Hematopoietic multipotent progenitor cell treated with erythropoietin and hydrocortisone succinate and interleukin-3 and kit ligand, for 17 days (in vitro differentiated cells): ENCODE results near the gene C11orf71.

Experiments
- DNase-seq: peaks from one replicate; pipeline ENCODE4 v3.0.0-alpha.2; 2015; ENCODE audit warnings: low spot score

Gene C11orf71

GRCh38 chr11:114358716-114359115, 41.6 kb downstream of the C11orf71 start:
- no peak for DNase-seq

GRCh38 chr11:114354076-114354475, 46.2 kb downstream of the C11orf71 start:
- no peak for DNase-seq

- DNase-seq: no peak
These were observed 46.9 kb downstream of the C11orf71 start for GRCh38 chr11:114353443-114353842.

- DNase-seq: no peak
These were observed 50.3 kb downstream of the C11orf71 start for GRCh38 chr11:114350022-114350421.
